Liver (tissue), 9 donors: ENCODE data around the gene LRRC53. TPM values are rescaled to one million over a fixed set of nuclear protein-coding genes. Genes with fewer than 3 reads are reported as not detected.

Experiments
- DNase-seq: peaks from one replicate; pipeline ENCODE4 v3.0.0-alpha.2; 2017; ENCODE audit warnings: low spot score
- H3K27ac ChIP-seq, 2 donors: one replicate each; pipeline ENCODE4 v1.7.0; 2013; ENCODE audit warnings: inconsistent platforms in 2 of 2, low read length in 2 of 2, control low read depth in 1 of 2, low read depth in 1 of 2, mild to moderate bottlenecking in 1 of 2
- H3K27me3 ChIP-seq, 4 donors: one replicate each; pipeline versions ENCODE4 v1.6.1 to v1.7.0; 2013; ENCODE audit warnings: low read length in 3 of 4, inconsistent platforms in 1 of 4, mild to moderate bottlenecking in 1 of 4, moderate library complexity in 1 of 4; ENCODE audit not compliant: control insufficient read depth in 4 of 4, insufficient read depth in 4 of 4
- H3K36me3 ChIP-seq, 4 donors: one replicate each; pipeline versions ENCODE4 v1.6.1 to v1.7.0; 2013; ENCODE audit warnings: low read length in 3 of 4, mild to moderate bottlenecking in 3 of 4, low read depth in 1 of 4, moderate library complexity in 1 of 4; ENCODE audit not compliant: control insufficient read depth in 4 of 4, insufficient read depth in 3 of 4
- H3K4me1 ChIP-seq, 4 donors: one replicate each; pipeline versions ENCODE4 v1.6.1 to v1.7.0; 2013; ENCODE audit warnings: low read length in 3 of 4, mild to moderate bottlenecking in 3 of 4, moderate library complexity in 1 of 4; ENCODE audit not compliant: control insufficient read depth in 4 of 4, insufficient read depth in 4 of 4
- H3K4me3 ChIP-seq, 3 donors: one replicate each; pipeline versions ENCODE4 v1.6.1 to v1.7.0; 2013; ENCODE audit warnings: low read length in 3 of 3, control low read depth in 1 of 3, low read depth in 1 of 3, mild to moderate bottlenecking in 1 of 3
- H3K9ac ChIP-seq, 2 donors: one replicate each; pipeline ENCODE4 v1.7.0; 2013; ENCODE audit warnings: low read length in 2 of 2, mild to moderate bottlenecking in 2 of 2, moderate library complexity in 2 of 2, control low read depth in 1 of 2, low read depth in 1 of 2
- H3K9me3 ChIP-seq, 4 donors: one replicate each; pipeline versions ENCODE4 v1.6.1 to v1.7.0; 2013; ENCODE audit warnings: low read length in 3 of 4; ENCODE audit not compliant: control insufficient read depth in 4 of 4
- EGR1 ChIP-seq, 2 donors: IDR thresholded peaks; 2 replicates each; pipeline ENCODE4 v1.6.1; 2016 to 2018; ENCODE audit warnings: antibody characterized with exemption in 2 of 2, low read depth in 2 of 2
- FOXA1 ChIP-seq: IDR thresholded peaks from 2 replicates; pipeline ENCODE4 v1.6.1; 2016; ENCODE audit warnings: antibody characterized with exemption
- FOXA2 ChIP-seq: IDR thresholded peaks from 2 replicates; pipeline ENCODE4 v1.6.1; 2016; ENCODE audit warnings: antibody characterized with exemption
- GABPA ChIP-seq, 2 donors: IDR thresholded peaks in 1 of 2; conservative IDR thresholded peaks in 1 of 2; 2 replicates each; pipeline ENCODE4 v1.6.1; 2016; ENCODE audit warnings: antibody characterized with exemption in 2 of 2, mild to moderate bottlenecking in 1 of 2, moderate library complexity in 1 of 2
- HNF4A ChIP-seq, 2 donors: conservative IDR thresholded peaks; 2 replicates each; pipeline ENCODE4 v1.6.1; 2016; ENCODE audit warnings: antibody characterized with exemption in 2 of 2, mild to moderate bottlenecking in 2 of 2
- HNF4G ChIP-seq: IDR thresholded peaks from 2 replicates; pipeline ENCODE4 v1.6.1; 2016; ENCODE audit warnings: antibody characterized with exemption
- JUND ChIP-seq, 2 donors: IDR thresholded peaks; 2 replicates each; pipeline ENCODE4 v1.6.1; 2016; ENCODE audit warnings: antibody characterized with exemption in 2 of 2
- MAX ChIP-seq: IDR thresholded peaks from 2 replicates; pipeline ENCODE4 v1.6.1; 2016; ENCODE audit warnings: antibody characterized with exemption
- RAD21 ChIP-seq, 2 donors: IDR thresholded peaks; 2 replicates each; pipeline ENCODE4 v1.6.1; 2016; ENCODE audit warnings: antibody characterized with exemption in 2 of 2, mild to moderate bottlenecking in 2 of 2
- RXRA ChIP-seq, 2 donors: IDR thresholded peaks; 2 replicates each; pipeline ENCODE4 v1.6.1; 2017 to 2018; ENCODE audit warnings: antibody characterized with exemption in 2 of 2, mild to moderate bottlenecking in 1 of 2
- SP1 ChIP-seq: IDR thresholded peaks from 2 replicates; pipeline ENCODE4 v1.6.1; 2018; ENCODE audit warnings: antibody characterized with exemption, mild to moderate bottlenecking
- TAF1 ChIP-seq: conservative IDR thresholded peaks from 2 replicates; pipeline ENCODE4 v1.6.1; 2016; ENCODE audit warnings: antibody characterized with exemption, mild to moderate bottlenecking
- whole genome bisulfite sequencing: extraction: QIAGEN DNeasy Blood & Tissue Kit; methylation state at CpG from one replicate; pipeline ENCODE4 v1.1.7; 2013; 5-methylcytosine and 5-hydroxymethylcytosine counted together
- polyA plus RNA-seq, 2 donors: library from polyadenylated mRNA; stranded (reverse) in 1 of 2; unstranded in 1 of 2; fragments of 200-250 nt in 1 of 2; fragments of >200 nt in 1 of 2; fragmentation: Nextera tagmentation in 1 of 2; extraction: Ambion mirVana in 1 of 2; gene quantifications; one replicate each; pipeline versions ENCODE4 v1.2.1 to v1.2.3, GENCODE V29; 2013 to 2015
- total RNA-seq, 2 donors: library from RNA; depleted of rRNA; stranded (reverse); fragments of >200 nt; gene quantifications; one replicate each; pipeline ENCODE4 v1.2.3, GENCODE V29; 2014
- TF ChIP-seq, protein P1 (sequence below): IDR thresholded peaks from 2 replicates; pipeline ENCODE4 v1.6.1; 2016; ENCODE audit warnings: antibody characterized with exemption
- TF ChIP-seq, protein P2 (sequence below): fragments of 150-350 bp; IDR thresholded peaks from 2 replicates; pipeline ENCODE4 v1.5.1; 2017; ENCODE audit warnings: improper control_type of control experiment, low read depth, low read length; ENCODE audit not compliant: missing input control
- TF ChIP-seq, protein P3 (sequence below): IDR thresholded peaks from 2 replicates; pipeline ENCODE4 v1.6.1; 2016; ENCODE audit warnings: antibody characterized with exemption, mild to moderate bottlenecking
- donor health status: healthy.
- donor health status: healthy.
- donor health status: healthy.
- donor health status: healthy.
- donor health status: healthy.

Gene LRRC53
- total and polyA plus RNA-seq, 4 donors, result not detected

DNA sequence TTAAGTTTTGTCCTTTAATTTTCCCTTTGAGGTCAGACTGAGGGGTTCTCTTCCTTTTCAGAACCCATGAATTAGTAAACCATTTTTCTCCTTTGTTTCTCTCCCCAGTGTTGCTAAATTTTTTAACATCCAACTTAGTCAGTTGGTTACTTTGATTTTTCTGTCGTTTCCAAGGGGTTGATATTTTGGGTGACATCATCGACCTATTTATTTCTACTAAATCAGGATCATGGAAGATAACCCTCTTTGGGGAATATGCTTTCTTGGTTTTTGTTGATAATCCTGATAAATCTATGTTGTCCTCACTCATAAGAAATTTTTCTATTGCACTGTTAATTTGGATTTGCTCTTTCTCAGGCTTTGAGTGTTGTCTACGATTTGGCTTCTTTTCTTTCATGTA lies 40.9 kb downstream of the LRRC53 start:
- Histone ChIP-seq H3K9ac (no peak overlapping the region), H3K4me1 (no peaks in the 10 kb centered on the region), H3K36me3 (no peaks in the 10 kb centered on the region), H3K4me3 (no peak overlapping the region), H3K27me3 (no peaks in the 10 kb centered on the region), H3K27ac (no peak overlapping the region), H3K9me3 (no peaks in the 10 kb centered on the region)
- DNase-seq, result no peak
- 54% methylated on average over 3 of the region's 3 CpGs for WGBS
- TF ChIP-seq EGR1 (IDR thresholded peaks at IDR 0.05; ENCODE audit: low read depth in 2 of 2), result no peak
- no peak for TF ChIP-seq RXRA (IDR thresholded peaks at IDR 0.05)
- TF ChIP-seq GABPA (IDR thresholded peaks at IDR 0.05 in 1 of 2, conservative IDR thresholded peaks at IDR 0.05 in 1 of 2), result no peak
- no peak for TF ChIP-seq HNF4A (conservative IDR thresholded peaks at IDR 0.05)
- TF ChIP-seq, protein P1, sequence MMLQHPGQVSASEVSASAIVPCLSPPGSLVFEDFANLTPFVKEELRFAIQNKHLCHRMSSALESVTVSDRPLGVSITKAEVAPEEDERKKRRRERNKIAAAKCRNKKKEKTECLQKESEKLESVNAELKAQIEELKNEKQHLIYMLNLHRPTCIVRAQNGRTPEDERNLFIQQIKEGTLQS, result no peak
- TF ChIP-seq, protein P2, sequence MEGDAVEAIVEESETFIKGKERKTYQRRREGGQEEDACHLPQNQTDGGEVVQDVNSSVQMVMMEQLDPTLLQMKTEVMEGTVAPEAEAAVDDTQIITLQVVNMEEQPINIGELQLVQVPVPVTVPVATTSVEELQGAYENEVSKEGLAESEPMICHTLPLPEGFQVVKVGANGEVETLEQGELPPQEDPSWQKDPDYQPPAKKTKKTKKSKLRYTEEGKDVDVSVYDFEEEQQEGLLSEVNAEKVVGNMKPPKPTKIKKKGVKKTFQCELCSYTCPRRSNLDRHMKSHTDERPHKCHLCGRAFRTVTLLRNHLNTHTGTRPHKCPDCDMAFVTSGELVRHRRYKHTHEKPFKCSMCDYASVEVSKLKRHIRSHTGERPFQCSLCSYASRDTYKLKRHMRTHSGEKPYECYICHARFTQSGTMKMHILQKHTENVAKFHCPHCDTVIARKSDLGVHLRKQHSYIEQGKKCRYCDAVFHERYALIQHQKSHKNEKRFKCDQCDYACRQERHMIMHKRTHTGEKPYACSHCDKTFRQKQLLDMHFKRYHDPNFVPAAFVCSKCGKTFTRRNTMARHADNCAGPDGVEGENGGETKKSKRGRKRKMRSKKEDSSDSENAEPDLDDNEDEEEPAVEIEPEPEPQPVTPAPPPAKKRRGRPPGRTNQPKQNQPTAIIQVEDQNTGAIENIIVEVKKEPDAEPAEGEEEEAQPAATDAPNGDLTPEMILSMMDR, result no peak
- no peak for TF ChIP-seq RAD21 (IDR thresholded peaks at IDR 0.05)
- TF ChIP-seq FOXA2, result no peak
- no peak for TF ChIP-seq JUND (IDR thresholded peaks at IDR 0.05)
- no peak for TF ChIP-seq MAX
- TF ChIP-seq FOXA1, result no peak
- TF ChIP-seq SP1, result no peak
- no peak for TF ChIP-seq TAF1

- H3K4me3 ChIP-seq, result no peak overlapping the region
- no peaks in the 10 kb centered on the region for H3K9me3 ChIP-seq
- no peaks in the 10 kb centered on the region for H3K36me3 ChIP-seq
- H3K4me1 ChIP-seq, result no peaks in the 10 kb centered on the region
- H3K27ac ChIP-seq, result no peak overlapping the region
- TF ChIP-seq HNF4G, result no peak
- no peak for TF ChIP-seq FOXA1
- TF ChIP-seq, protein P3, sequence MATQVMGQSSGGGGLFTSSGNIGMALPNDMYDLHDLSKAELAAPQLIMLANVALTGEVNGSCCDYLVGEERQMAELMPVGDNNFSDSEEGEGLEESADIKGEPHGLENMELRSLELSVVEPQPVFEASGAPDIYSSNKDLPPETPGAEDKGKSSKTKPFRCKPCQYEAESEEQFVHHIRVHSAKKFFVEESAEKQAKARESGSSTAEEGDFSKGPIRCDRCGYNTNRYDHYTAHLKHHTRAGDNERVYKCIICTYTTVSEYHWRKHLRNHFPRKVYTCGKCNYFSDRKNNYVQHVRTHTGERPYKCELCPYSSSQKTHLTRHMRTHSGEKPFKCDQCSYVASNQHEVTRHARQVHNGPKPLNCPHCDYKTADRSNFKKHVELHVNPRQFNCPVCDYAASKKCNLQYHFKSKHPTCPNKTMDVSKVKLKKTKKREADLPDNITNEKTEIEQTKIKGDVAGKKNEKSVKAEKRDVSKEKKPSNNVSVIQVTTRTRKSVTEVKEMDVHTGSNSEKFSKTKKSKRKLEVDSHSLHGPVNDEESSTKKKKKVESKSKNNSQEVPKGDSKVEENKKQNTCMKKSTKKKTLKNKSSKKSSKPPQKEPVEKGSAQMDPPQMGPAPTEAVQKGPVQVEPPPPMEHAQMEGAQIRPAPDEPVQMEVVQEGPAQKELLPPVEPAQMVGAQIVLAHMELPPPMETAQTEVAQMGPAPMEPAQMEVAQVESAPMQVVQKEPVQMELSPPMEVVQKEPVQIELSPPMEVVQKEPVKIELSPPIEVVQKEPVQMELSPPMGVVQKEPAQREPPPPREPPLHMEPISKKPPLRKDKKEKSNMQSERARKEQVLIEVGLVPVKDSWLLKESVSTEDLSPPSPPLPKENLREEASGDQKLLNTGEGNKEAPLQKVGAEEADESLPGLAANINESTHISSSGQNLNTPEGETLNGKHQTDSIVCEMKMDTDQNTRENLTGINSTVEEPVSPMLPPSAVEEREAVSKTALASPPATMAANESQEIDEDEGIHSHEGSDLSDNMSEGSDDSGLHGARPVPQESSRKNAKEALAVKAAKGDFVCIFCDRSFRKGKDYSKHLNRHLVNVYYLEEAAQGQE, result no peak
- WGBS, result 45% methylated on average over 3 of the region's 3 CpGs
- DNase-seq, result no peak
- H3K27me3 ChIP-seq, result no peaks in the 10 kb centered on the region
- H3K9ac ChIP-seq, result no peak overlapping the region
These were observed 41.5 kb downstream of the LRRC53 start for GRCh38 chr1:74470936-74471335.
